Activated B cell treated with CpG ODN at 0.5 μM for 24 hours (primary cell): Measurements from ENCODE around the gene ITIH4. TPM values are rescaled to one million over a fixed set of nuclear protein-coding genes. Genes with fewer than 3 reads are reported as not detected.

Experiments
- ATAC-seq: fragments of 200-7000 bp; cut with Tn5 transposase; one replicate; pipeline ENCODE4 v1.10.0; 2021; ENCODE audit warnings: low read depth, mild to moderate bottlenecking, moderate library complexity
- CTCF ChIA-PET: fragments of 350-600 bp; sonication (Branson Sonifier 250); formaldehyde crosslinking; loops from one replicate; lab custom pipeline; 2021; ENCODE audit warnings: antibody characterized with exemption; lab: Charles Lee
- POLR2A ChIA-PET: fragments of 350-600 bp; sonication (Branson Sonifier 250); formaldehyde crosslinking; loops from one replicate; lab custom pipeline; 2021; ENCODE audit warnings: antibody characterized with exemption; lab: Charles Lee
- DNase-seq: peaks from one replicate; pipeline ENCODE4 v3.0.0; 2022
- H3K27ac Mint-ChIP-seq: one replicate; pipeline ENCODE4 v1.8.0; 2020; ENCODE audit warnings: mixed read lengths
- H3K27me3 Mint-ChIP-seq: one replicate; pipeline ENCODE4 v1.8.0; 2021; ENCODE audit warnings: mixed read lengths
- H3K36me3 Mint-ChIP-seq: one replicate; pipeline ENCODE4 v1.8.0; 2021; ENCODE audit warnings: low read depth, mixed read lengths
- H3K4me1 Mint-ChIP-seq: one replicate; pipeline ENCODE4 v1.8.0; 2021; ENCODE audit warnings: mixed read lengths
- H3K4me3 Mint-ChIP-seq: one replicate; pipeline ENCODE4 v1.8.0; 2020; ENCODE audit warnings: mild to moderate bottlenecking, mixed read lengths
- H3K9me3 Mint-ChIP-seq: one replicate; pipeline ENCODE4 v1.8.0; 2020; ENCODE audit warnings: mixed read lengths
- intact Hi-C: fragments of 100-400 bp; cut with micrococcal nuclease; formaldehyde crosslinking; loops from one replicate; pipeline ENCODE4 v1.15.1; 2024
- total RNA-seq: library from RNA; stranded (reverse); gene quantifications from 2 replicates; pipeline ENCODE4 v1.2.3, GENCODE V29; 2022
- TF ChIP-seq, protein P1 (sequence below): fragments of 200-600 bp; IDR thresholded peaks from one replicate; pipeline ENCODE4 v1.8.0; 2022; ENCODE audit warnings: antibody characterized with exemption, mild to moderate bottlenecking

The ITIH4 gene
- total RNA-seq, 1 donor from 2014 or later = 15.7 TPM

DNA sequence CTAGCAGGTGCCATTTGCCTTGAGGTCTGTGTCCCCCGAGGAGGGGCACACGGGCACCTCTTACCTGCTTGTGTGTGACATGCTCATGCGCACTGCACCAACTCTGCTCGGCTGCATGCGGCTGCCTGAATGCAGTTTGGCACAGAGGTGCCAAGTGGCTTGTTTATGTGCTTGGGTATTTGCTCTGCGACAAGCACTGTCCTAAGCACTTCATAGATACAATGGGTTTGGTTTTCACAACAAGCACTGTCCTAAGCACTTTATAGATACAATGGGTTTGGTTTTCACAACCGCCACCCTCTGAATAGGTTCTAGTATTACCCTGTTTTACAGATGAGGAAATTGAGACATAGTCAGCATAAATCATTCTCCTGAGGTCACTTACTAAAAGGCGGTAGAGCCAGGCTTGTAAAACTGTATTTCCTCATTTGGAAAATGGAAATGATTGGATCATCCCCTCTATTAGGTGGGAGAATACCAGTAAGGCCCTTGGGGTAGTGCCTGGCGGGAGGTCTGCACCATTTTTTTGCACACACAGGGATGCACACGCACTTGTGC lies 487 bp downstream of the ITIH4 start:
- ChIA-PET CTCF (no interaction called here), POLR2A (no interaction called here)
- Mint-ChIP-seq H3K4me1 (no peaks in the 10 kb centered on the region), H3K9me3 (no peaks in the 10 kb centered on the region), H3K4me3 (no peak overlapping the region), H3K27me3 (no peaks in the 10 kb centered on the region), H3K36me3 (peaks cover 3% of the 10 kb centered on the region), H3K27ac (no peak overlapping the region)
- intact Hi-C loops = no loop called here
- no peak for ATAC-seq
- no peak for DNase-seq
- TF ChIP-seq, protein P1, sequence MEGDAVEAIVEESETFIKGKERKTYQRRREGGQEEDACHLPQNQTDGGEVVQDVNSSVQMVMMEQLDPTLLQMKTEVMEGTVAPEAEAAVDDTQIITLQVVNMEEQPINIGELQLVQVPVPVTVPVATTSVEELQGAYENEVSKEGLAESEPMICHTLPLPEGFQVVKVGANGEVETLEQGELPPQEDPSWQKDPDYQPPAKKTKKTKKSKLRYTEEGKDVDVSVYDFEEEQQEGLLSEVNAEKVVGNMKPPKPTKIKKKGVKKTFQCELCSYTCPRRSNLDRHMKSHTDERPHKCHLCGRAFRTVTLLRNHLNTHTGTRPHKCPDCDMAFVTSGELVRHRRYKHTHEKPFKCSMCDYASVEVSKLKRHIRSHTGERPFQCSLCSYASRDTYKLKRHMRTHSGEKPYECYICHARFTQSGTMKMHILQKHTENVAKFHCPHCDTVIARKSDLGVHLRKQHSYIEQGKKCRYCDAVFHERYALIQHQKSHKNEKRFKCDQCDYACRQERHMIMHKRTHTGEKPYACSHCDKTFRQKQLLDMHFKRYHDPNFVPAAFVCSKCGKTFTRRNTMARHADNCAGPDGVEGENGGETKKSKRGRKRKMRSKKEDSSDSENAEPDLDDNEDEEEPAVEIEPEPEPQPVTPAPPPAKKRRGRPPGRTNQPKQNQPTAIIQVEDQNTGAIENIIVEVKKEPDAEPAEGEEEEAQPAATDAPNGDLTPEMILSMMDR = no peak

GRCh38 chr3:52829482-52829881 lies 990 bp downstream of the ITIH4 start:
- no peak for ATAC-seq
- Mint-ChIP-seq H3K27ac (no peak overlapping the region), H3K36me3 (peaks cover 1% of the 10 kb centered on the region), H3K4me1 (no peaks in the 10 kb centered on the region), H3K27me3 (no peaks in the 10 kb centered on the region), H3K4me3 (no peak overlapping the region), H3K9me3 (no peaks in the 10 kb centered on the region)
- TF ChIP-seq, protein P1 = no peak
- intact Hi-C loops = no loop called here
- ChIA-PET POLR2A (no interaction called here), CTCF (no interaction called here)
- no peak for DNase-seq

GRCh38 chr3:52827866-52828376 lies 2.6 kb downstream of the ITIH4 start:
- H3K27ac Mint-ChIP-seq = no peak overlapping the region
- H3K36me3 Mint-ChIP-seq = no peaks in the 10 kb centered on the region
- intact Hi-C loops = no loop called here
- CTCF ChIA-PET = no interaction called here
- ATAC-seq (no peak), DNase-seq (no peak)
- POLR2A ChIA-PET = interaction anchor here (0.6 kb wide), 1 partner anchor 22 kb away, joined by 3 read pairs; no protein-coding TSS in a partner anchor
- H3K9me3 Mint-ChIP-seq = no peaks in the 10 kb centered on the region
- H3K4me1 Mint-ChIP-seq = no peaks in the 10 kb centered on the region
- TF ChIP-seq, protein P1 = no peak
- no peak overlapping the region for H3K4me3 Mint-ChIP-seq
- no peaks in the 10 kb centered on the region for H3K27me3 Mint-ChIP-seq

- CTCF ChIA-PET = no interaction called here
- no peaks in the 10 kb centered on the region for H3K36me3 Mint-ChIP-seq
- no peak for ATAC-seq
- H3K27ac Mint-ChIP-seq = no peak overlapping the region
- TF ChIP-seq, protein P1 = no peak
- no peaks in the 10 kb centered on the region for H3K4me1 Mint-ChIP-seq
- H3K27me3 Mint-ChIP-seq = no peaks in the 10 kb centered on the region
- no peaks in the 10 kb centered on the region for H3K9me3 Mint-ChIP-seq
- DNase-seq = no peak
- H3K4me3 Mint-ChIP-seq = no peak overlapping the region
- POLR2A ChIA-PET = no interaction called here
- intact Hi-C loops = no loop called here
Observed at GRCh38 chr3:52827441-52827840, 3.0 kb downstream of the ITIH4 start.

- H3K36me3 Mint-ChIP-seq = no peaks in the 10 kb centered on the region
- H3K27me3 Mint-ChIP-seq = no peaks in the 10 kb centered on the region
- CTCF ChIA-PET = no interaction called here
- ATAC-seq (no peak), DNase-seq (no peak)
- H3K27ac Mint-ChIP-seq = no peak overlapping the region
- no peak overlapping the region for H3K4me3 Mint-ChIP-seq
- TF ChIP-seq, protein P1 = no peak
- intact Hi-C loops = no loop called here
- no peaks in the 10 kb centered on the region for H3K4me1 Mint-ChIP-seq
- no peaks in the 10 kb centered on the region for H3K9me3 Mint-ChIP-seq
- POLR2A ChIA-PET = no interaction called here
Observed at GRCh38 chr3:52824037-52824436, 6.4 kb downstream of the ITIH4 start.
